Measurements from ENCODE around the gene CRYBA2.

DNA sequence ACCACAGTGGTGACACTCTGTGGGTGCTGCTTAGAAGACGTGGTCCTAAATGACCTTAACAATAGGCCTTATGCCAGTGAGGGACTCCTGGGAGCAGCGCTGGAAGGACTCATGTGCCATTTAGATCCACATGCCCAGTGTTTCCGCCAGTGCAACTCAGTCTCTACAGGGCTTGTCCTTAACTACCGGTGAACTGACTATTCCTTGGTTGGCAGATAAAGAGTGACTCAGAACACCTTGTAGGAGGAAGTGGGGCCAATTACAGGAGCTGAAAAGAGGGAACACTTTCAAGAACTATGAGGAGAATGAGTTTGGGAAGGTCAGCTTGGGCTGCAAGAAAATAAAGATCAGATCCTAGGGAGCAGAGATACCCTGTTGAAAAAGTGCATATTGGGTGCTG, 35.6 kb downstream of the CRYBA2 start:
- TF ChIP-seq, protein P1, sequence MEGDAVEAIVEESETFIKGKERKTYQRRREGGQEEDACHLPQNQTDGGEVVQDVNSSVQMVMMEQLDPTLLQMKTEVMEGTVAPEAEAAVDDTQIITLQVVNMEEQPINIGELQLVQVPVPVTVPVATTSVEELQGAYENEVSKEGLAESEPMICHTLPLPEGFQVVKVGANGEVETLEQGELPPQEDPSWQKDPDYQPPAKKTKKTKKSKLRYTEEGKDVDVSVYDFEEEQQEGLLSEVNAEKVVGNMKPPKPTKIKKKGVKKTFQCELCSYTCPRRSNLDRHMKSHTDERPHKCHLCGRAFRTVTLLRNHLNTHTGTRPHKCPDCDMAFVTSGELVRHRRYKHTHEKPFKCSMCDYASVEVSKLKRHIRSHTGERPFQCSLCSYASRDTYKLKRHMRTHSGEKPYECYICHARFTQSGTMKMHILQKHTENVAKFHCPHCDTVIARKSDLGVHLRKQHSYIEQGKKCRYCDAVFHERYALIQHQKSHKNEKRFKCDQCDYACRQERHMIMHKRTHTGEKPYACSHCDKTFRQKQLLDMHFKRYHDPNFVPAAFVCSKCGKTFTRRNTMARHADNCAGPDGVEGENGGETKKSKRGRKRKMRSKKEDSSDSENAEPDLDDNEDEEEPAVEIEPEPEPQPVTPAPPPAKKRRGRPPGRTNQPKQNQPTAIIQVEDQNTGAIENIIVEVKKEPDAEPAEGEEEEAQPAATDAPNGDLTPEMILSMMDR (IDR thresholded peaks at IDR 0.05): no peak
- TF ChIP-seq ZFX (IDR thresholded peaks at IDR 0.05; ENCODE audit: borderline replicate concordance): no peak

All from 22Rv1 (cell line).